Stimulated activated CD4-positive, alpha-beta T cell treated with anti-CD3 and anti-CD28 coated beads, Interleukin-15, amount 100 ng/mL, for 48 hours (primary cell): ENCODE results near the gene ZCCHC13.
"Not testable (repeated sequence)": the region's sequence is repeated elsewhere in the genome, so short reads cannot be mapped to it uniquely, and the experiment has no call there.

Experiments
- DNase-seq, 2 donors: peaks; one replicate each; pipeline ENCODE4 v3.0.0-alpha.2; 2020; ENCODE audit warnings: low read depth in 2 of 2

ZCCHC13 gene

DNA sequence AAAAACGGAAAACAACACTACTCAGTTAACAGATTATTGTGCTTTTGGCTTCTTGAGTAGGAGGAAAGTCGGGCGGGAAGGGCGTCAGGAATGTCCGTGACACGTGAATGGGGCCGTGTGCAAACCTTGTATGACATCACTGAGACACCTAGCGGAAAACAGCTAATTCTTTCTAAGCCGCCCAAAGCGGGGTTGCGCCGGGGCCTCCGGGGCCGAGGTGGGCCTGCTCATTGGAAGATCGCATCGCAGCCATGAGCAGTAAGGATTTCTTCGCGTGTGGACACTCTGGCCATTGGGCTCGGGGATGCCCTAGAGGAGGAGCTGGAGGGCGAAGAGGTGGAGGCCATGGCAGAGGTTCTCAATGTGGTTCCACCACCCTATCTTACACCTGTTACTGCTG, at the start of gene ZCCHC13:
TSS of gene ZCCHC13 (plus strand) at position 165 of the 400 bp plus-strand sequence. CDS start at position 252, 87 bp downstream.
- DNase-seq, result no peak

DNA sequence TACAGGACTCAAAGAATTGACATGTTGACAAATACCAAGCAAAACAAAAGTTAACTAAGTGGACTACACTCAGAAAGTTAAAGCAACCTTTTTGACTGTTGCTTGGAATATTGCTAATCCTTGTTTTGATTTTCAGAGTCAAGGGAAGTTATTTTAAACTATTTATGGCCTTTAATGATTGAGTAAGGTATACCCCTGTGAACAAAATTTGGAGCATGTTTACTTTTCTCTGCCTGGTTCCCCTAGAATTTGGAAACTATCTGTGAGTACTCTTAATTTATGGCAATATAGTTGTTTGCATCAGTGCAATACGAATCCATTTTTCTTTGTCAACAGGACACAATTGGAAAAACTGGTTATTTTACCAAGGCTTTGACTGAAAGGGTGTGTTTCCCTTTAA, 45.9 kb upstream of the ZCCHC13 start:
- not testable (repeated sequence) for DNase-seq

DNA sequence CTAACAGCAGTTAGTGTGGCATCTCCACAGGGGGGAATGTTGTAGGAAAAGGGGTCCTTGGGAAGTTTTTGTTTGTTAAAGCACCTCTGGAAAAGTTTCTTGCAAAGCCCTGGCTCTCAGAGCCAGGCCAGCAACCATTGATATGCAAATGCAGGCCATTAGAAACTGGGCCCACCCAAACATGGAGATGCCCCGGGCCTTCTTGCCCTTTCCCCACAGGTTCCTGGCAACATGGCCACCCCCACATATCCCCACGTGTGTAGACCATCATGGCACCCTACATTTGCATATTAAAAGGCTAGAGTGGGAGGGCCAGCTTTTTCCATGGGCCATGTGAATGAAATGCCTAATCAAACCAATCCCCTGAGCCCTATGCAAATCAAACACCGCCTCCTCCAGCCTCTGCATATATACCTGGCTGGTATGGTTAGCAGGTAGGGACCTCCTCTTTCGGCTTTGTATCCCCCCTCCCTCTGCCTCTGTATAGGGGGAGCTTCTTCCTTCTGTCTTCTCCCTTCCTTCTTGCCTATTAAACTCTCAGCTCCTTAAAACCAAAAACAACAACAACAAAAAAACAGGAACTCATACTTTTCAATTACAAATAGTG, 44.0 kb upstream of the ZCCHC13 start:
- no peak for DNase-seq

DNA sequence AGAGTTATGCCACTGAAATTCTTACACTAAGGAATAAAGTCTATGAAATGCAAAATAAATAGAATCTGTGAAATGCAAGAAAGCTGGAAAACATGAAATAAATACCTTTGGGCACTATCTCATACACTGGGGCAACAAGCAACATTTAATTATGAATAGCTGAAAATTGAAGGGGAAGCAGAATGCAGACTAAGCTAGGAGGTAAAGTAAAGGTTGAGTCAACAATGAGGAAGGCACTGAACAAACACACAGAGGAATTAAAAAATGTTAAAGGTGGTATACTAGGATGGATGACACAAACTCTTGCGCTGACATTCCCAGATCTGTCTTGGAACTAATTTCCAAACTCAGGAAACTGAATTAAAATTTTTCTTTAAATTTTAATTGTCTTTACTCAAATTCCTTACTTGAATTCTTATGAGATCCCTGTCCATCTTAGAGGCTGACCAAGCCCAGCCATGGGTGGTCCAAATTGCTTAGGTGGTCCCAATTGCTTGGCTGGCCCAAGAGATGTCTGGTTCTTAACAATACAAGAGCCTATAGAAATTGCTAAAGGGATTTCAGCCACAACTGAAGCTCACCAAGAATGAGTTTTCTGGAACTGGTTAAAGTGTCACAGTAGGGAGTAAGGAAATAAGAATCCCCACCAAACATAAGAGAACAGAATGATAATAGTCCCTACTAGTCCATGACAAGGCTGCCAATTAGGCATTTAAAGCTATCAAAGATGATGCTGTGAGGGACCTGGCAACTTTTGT, 41.3 kb upstream of the ZCCHC13 start:
- DNase-seq, result no peak

DNA sequence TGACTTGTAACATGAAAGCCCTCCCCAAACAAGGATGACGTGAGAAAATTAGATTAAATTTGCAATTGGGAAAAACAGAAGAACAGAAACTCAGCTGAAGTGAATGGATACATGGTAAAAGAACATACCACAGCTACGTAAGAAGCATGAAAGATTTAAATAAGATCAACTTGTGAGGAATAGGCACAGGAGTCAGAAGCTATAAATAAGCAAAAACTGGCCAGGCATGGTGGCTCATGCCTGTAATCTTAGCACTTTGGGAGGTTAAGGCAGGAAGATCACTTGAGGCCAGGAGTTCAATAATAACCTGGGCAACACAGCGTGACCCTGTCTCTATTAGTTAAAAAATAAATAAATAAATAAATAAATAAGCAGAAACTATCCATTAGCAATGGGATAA, 33.6 kb upstream of the ZCCHC13 start:
- no peak for DNase-seq

DNA sequence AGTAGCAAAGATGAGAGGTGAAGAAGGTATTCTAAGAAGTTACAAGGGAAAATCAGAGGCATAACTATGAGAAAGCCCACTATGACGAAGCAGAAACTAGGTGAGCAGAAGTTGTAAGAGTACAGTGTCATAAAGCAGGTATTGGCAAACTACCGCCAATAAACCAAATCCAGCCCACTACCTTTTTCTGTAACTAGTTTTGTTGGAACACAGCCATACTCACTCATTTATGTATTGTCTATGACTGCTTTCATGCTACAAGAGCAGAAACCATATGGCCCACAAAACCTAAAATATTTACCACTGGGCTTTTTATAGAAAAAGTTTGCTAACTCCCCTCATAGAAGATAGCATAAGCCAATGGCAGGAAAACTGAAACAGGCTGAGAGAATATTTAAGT, 31.8 kb upstream of the ZCCHC13 start:
- DNase-seq, result no peak

DNA sequence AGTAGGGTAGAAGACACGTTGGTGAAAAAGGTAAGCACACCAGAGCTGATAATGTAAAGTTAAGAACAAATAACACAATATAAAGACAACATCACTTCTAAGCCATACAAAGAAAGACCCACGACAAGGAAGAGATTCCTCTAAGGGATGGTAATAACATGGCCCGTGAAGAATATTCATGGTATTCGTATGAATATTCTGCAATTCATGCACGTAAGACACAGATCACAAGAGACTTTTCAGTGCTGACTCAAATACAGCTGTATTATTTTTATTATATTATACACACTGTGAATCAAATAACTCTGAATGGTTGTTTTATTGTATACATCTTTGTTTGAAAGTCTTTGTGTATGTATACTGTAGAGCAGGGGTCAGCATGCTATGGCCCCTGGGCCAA, 29.5 kb upstream of the ZCCHC13 start:
- DNase-seq, result no peak

DNA sequence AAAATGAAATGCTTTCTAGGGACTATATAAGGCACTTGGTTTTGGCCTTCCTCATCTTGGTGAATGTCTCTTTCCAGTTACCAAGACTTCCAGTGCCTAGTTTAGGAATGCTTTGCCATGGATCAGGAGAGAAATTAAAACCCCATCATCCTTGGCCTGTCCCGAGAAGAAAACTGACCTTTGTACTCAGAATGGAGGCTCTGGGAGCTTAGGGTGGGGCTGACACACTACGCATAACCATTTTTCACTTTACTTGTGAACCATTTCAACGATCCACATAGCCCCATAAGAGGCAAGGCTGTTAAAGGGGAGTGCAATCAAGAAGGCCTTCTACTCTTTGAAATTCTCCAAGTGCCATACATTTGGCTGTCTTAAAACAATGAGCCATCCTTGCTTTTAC, 26.7 kb upstream of the ZCCHC13 start:
- DNase-seq, result no peak

DNA sequence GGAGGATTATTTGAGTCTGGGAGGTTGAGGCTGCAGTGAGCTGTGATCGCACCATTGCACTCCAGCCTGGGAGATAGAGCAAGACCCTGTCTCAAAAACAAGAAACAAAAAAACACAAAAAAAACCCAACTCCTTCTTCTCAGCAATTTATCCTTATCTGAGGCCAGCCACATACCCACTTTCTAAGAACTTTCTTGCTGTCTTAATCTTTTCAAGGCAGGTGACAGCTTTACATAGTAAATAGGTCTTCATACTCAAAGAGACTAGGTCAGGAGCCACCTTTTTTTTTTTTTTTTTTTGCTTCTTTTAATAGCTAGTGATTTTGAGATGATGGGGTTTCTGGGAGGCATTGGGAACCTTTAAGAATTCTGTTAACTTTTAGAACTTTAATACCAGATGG, 26.1 kb upstream of the ZCCHC13 start:
- DNase-seq, result no peak

DNA sequence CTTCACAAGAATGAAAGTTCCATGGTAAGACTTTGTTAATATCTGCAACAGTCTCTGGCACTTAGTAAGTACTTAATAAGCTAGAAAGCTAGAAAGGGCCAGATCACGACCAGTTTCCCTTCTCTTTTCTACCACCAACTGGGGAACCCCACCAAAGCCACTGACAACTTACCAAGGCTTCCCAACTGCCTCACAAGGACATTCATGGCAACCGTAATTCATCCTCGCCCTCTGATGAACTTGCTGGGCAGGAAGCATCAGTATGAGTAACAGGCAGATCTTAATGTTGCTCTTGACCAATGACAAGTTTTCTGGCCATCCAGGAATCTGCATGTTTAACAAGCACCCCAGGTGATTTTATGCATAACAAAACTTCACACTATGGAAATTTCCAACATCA, 23.2 kb upstream of the ZCCHC13 start:
- DNase-seq, result no peak

DNA sequence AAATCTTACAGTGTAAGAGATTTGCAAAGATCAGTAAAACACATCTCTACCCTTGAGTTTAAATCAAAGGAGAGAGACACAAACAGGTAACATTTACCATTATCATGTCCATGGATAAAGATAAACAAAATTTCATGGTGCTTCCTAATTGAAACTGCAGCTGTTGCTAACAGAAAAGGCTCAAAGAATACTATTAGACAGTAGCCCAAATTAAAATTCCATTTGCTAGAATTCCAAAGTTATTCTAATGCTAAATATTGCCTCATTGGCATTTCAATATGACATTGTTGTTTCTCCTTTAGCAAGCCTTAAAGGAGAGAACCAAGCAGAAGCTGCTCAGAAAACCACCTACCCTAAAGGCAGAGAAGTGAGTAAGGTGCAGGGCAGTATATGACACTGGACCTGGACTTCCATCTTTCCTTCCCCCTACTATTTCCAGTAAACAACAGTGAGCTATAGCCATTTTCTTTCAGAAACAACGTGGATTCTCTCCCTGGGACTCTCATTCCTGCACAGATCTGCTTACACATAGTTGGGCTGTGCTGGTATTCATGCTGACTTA, 19.5 kb upstream of the ZCCHC13 start:
- DNase-seq, result no peak

DNA sequence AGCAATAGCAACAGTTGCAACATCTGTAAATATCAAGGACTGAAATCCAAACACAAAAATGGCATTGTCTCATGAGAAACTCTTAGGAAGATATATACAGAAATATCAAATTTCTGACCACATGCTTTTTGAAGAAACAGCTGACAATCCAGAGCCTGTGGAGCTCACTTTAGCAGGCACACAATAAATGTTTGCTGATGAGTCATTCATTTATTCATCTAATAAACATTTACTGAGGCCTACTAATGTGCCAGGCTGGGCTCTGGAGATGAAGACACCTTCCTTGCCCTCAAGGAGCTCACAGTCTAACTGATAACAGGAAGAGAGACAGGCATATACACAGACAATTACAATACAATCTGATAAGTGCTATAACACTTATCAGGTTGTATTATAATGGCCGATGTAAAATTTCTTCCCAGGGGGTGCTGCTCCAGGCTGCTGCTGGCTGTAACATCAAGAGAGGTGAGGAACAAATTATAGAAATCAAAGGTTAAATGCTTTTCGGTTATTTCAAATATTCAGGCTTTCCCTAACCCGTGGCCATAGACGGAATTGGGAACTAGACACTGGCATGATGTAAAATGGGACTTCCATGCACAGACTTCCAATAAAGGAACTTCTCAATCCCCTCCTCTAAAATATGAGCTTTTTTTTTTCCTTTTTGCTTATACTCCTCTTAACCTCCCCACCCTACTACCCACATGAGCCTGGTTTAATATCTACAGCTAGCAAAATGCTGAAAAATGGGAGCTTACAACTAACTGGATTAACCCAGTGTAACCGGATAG, 16.8 kb upstream of the ZCCHC13 start:
- DNase-seq, result no peak

DNA sequence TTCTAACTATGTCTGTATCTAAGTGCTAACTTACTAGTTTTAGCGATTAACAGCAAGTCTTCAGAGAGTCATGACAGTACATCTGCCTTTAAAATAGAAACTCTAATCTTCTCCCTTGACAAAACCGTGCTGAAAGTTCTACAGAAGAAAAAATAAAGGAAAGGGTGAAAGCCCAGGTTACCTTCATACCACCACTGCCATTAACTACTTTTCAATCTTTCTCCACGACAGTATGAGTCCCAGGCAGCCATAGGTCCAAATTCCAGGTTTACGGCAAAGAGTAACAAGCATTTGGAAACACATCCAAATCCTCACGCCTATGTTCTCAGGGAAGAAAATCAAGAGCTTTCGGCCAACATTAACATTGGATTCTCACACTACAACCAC, 12.4 kb upstream of the ZCCHC13 start:
- no peak for DNase-seq

DNA sequence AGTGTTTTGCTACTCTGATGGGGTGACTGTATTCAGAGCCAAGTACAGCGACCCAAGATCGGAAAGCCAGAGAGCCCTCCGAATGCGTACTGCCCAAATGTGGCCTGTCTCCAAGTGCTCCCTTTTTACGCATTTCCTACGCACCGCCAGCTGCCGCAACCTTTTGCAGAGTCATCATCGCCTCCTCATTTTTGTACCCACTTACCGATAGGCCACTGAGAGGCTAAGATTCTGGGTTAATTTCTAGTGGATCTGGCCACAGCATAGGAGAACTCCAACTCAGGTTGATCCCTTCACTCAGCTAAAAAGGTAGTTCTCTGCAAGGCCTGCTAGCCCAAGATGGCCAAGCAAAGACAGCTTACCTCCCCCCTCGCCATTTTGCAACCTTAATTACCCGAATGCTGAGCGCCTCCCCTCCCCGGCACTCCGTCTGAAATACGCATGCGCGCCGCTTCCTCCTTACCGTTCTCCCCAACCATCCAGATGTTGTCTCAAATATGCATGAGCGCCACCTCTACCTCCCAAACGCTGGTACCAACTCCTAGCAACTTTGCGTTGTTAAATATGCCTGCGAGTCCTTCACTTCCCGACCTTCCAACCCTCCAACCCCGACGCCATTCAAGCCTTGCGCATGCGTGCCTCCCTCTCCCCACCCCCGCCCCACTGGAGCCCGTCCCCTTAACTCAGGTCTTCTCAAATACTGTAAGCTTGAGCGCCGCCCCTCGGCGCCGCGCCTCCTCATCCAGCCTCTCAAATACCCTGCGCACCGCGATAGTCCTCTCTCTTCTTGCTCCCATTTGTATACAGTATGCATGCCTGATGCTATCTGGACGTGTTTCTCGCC, 11.8 kb upstream of the ZCCHC13 start:
- peak; percentile 64 to 66 for DNase-seq

DNA sequence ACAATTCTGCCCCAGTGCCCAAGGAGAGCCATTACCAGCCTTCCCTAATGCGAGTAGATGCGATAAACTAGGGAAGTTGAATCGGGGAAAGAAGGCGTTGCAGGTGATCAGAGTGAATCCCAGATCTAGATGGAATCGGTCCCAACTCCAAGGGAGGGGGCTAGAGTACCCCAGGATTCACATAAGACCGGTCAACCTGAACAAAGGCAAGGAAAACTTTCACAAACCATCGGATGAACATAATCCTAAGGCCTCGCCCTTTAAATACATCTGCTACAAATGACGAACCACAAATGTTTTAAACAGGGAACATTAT, 11.2 kb upstream of the ZCCHC13 start:
- DNase-seq, result no peak

DNA sequence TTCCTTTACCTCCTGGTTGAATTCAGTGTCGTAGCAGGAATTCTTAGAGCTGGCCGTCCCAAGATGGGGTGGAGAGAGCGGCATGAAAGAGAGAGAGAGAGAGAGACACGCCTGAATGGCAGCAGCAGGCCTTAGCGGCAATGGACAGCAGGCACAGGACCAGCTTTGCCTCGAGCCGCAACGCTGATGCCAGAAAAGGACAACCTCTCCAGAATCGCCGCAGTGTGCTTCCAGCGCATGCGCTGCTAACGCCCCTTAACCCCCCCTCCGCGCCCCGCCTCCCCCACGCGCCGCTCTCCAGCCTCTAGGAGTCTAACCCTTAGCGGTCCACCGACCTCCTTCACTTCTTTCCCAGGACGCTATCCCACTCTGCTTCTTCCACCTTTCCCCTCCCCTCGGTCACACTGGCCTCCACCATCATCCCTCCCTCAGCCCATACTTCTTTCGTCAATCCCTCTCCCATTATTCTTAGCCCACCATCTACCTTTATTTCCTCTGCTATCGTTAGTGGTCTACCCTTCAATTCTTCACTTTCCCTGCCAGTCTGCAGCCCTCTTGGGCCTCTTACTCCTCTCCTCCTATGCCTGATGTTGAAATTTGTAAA, 10.5 kb upstream of the ZCCHC13 start:
- peak; percentile 33 to 41 for DNase-seq

DNA sequence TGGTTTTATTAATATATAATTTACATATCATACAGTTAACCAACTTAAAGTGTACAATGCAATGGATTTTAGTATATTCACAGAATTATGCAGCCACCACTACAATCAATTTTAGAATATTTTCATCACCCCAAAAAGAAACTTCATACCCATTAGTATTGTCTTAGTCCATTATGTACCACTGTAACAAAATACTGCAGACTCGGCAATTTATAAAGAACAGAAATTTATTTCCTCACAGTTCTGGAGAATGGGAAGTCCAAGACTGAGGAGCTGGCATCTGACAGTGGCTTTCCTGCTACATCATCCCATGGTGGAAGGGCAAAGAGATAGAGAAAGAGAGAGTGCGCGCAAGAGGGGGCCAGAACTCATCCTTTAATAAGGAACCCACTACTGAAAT, 8.9 kb upstream of the ZCCHC13 start:
- no peak for DNase-seq

DNA sequence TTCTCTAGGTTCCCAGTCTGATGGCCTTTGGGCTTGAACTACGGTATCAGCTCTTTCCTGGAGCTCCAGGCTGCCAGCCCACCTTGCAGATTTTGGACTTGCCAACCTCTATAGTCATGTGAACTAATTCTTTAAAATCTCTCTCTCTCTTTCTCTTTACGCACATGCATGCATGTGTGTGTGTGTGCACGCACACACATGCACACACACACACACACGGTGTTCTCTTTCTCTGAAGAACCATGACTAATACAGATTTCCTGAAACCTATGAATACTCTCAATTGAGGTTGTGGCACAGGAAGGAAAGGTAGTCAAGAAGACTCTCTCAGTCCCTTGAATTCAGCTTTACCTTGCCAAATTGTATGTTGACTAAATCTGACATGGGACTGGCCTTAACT, 6.2 kb upstream of the ZCCHC13 start:
- DNase-seq, result no peak

DNA sequence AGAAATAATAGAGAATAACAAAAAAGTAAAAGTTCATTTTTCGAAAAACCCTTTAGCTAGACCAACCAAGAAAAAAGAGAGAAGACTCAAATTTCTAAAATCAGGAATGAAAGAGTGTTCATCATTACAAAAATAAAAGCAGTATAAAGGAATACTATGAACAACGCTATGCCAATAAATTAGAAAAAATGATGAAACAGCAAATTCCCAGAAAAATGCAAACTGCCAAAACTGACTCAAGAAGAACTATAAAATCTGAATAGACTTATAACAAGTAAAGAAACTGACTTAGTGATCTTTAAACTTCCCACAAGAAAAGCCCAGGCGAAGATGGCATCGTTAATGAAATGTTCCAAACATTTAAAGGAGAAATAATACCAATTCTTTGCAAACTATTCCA, 3.1 kb upstream of the ZCCHC13 start:
- no peak for DNase-seq

DNA sequence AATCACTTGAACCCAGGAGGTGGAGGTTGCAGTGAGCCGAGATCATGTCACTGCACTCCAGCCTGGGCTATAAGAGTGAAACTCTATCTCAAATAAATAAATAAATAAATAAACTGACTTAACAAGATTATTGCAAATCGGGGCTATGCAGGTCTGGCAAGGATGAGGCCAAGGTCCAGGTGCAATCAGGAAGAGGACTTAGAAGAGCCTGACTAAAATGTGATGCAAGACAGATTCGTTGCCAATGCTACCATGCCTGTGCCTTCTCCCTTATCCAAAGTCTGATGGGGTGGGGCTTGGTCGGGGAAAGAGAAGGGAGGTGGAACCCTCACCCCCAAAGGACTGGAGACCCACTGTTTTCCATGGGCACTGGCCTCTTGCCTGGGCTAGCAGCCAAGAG, 14.7 kb downstream of the ZCCHC13 start:
- DNase-seq, result no peak

DNA sequence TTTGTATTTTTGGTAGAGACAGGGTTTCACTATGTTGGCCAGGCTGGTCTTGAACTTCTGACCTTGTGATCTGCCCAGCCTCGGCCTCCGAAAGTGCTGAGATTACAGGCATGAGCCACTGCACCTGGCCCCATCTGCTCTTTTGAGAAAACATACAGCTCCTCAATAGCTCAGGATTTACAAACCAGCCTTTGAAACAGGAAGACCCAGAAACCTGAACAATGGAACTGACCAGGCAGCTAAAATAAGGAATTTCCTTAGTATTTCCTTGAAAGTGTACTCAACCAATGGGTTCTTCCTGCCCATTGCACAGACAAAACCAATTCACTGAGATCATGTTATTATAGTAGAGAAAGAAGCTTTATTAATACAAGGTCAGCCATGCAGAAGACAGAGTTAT, 15.3 kb downstream of the ZCCHC13 start:
- not testable (repeated sequence) for DNase-seq
